ENCODE results near the gene USF2. TPM values are rescaled to one million over a fixed set of nuclear protein-coding genes. Genes with fewer than 3 reads are reported as not detected.

Gene USF2
- polyA plus RNA-seq, 4 donors = 152 to 195 (median 169) TPM

DNA sequence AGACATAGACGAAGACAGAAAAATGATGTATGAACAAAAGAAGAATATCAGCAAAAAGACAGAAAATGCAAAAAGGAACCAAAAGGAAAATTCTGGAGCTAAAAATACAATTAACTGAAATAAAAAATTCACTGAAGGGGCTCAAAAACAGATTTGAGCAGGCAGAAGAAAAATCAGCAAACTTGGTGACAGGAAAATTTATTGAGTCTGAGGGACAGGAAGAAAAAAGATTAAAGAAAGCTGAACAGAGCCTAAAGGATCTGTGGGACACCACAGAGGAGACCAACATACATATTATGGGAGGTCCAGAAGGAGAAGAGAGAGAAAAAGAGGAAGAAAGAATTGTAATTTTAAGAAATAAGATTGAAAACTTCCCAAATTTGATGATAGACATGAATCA, 27.3 kb upstream of the USF2 start:
- DNase-seq (ENCODE audit: low read depth in 4 of 4, low spot score in 3 of 4) = no peak

DNA sequence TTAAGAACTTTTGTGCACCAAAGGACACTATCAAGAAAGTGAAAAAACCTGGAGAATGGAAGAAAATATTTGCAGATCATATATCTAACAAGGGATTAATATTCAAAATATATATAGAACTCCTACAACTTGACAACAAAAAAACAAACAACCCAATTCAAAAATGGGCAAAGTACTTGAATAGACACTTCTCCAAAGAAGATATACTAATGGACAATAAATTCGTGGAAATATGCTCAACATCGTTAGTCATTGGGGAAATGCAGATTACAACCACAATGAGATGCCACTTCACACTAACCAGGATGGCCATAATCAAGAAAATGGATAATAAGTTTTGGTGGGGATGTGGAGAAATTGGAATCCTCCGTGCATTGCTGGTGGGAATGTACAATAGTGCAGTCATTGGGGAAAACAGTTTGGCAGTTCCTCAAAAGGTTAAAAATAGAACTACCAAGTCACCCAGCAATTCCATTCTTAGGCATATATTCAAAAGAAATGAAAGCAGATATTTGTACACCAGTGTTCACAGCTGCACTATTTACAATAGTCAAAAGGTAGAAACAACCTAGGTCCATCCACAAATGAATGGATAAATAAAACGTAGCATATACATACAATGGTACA, 22.2 kb upstream of the USF2 start:
- DNase-seq (ENCODE audit: low read depth in 4 of 4, low spot score in 3 of 4) = no peak

- peak; percentile 71 to 86 (median 79) for DNase-seq (ENCODE audit: low read depth in 4 of 4, low spot score in 3 of 4)
Observed at GRCh38 chr19:35247526-35248309, 21.0 kb upstream of the USF2 start.

DNA sequence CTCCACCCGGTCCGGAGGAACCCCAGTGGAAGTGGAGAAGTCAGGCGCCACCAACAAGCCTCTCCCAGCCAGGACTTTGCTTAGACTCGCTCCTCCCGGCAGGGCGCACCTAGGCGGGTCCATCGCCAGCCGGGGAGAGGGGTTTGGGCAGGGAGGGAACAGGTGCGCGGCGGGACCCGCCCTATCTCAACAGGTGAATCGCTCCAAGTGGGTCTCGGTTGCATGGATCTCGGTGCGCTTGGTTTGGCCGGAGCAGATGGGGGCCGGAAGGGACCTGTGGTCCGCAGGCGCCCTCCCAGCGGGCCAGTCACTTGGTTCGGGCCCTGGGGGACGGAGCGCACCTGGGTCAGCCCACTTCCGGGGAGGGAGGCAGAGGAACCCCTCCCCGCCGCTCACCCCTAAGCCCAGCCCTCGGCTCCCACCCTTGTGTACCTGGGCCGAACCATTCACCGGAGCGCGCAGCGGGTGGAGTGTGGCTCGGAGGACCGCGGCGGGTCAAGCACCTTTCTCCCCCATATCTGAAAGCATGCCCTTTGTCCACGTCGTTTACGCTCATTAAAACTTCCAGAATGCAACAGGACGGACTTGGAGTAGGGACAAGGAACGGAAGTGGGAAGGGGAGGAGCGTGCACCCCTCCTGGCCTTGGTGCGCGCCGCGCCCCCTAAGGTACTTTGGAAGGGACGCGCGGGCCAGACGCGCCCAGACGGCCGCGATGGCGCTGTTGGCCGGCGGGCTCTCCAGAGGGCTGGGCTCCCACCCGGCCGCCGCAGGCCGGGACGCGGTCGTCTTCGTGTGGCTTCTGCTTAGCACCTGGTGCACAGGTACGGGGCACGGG, 20.2 kb upstream of the USF2 start, which contains the start of gene LSR:
Gene LSR (plus strand): TSS at position 693 of the 836 bp plus-strand sequence. CDS start 21 bp downstream, at position 714.
- peak; percentile 79 to 86 (median 82) for DNase-seq (ENCODE audit: low read depth in 4 of 4, low spot score in 3 of 4)

- no peak for DNase-seq (ENCODE audit: low read depth in 4 of 4, low spot score in 3 of 4)
Observed at GRCh38 chr19:35249146-35249847, 19.5 kb upstream of the USF2 start.

GRCh38 chr19:35249848-35250711, 18.7 kb upstream of the USF2 start:
- DNase-seq (ENCODE audit: low read depth in 4 of 4, low spot score in 3 of 4) = no peak

- DNase-seq (ENCODE audit: low read depth in 4 of 4, low spot score in 3 of 4) = no peak
Observed at GRCh38 chr19:35251456-35251855, 17.3 kb upstream of the USF2 start.

- no peak for DNase-seq (ENCODE audit: low read depth in 4 of 4, low spot score in 3 of 4)
Observed at GRCh38 chr19:35253316-35254286, 15.2 kb upstream of the USF2 start.

- DNase-seq (ENCODE audit: low read depth in 4 of 4, low spot score in 3 of 4) = no peak
Observed at GRCh38 chr19:35254341-35255297, 14.1 kb upstream of the USF2 start.

- no peak for DNase-seq (ENCODE audit: low read depth in 4 of 4, low spot score in 3 of 4)
Observed at GRCh38 chr19:35256566-35256965, 12.2 kb upstream of the USF2 start.

- DNase-seq (ENCODE audit: low read depth in 4 of 4, low spot score in 3 of 4) = no peak
Observed at GRCh38 chr19:35257113-35257461, 11.7 kb upstream of the USF2 start.

DNA sequence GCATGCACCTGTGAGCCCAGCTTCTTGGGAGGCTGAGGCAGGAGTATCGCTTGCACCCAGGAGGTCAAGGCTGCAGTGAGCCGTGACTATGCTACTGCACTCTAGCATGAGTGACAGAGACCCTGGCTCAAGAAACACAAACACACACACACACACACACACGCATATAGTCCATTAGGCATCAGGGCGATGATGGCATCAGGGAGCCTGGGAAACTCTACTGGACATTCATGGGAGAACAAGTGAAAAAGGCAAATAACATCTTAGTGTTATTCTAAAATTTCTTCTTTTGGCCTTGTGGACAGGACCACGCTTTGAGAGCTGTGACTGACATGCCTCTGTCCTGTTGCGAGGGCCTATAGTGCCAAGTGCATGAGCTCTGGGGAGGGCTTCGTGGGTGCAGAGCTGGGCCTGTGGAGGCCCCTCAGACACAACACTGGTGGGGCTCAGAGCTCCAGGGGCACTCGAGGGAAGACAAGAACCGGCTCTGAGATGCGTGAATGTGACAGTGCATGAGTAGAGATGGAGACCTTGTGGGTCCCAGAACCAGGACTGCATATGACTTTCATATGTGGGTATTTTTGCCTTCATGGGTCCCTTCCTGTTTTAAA, 8.0 kb upstream of the USF2 start:
- DNase-seq (ENCODE audit: low read depth in 4 of 4, low spot score in 3 of 4) = no peak

- no peak for DNase-seq (ENCODE audit: low read depth in 4 of 4, low spot score in 3 of 4)
Observed at GRCh38 chr19:35261356-35262100, 7.2 kb upstream of the USF2 start.

DNA sequence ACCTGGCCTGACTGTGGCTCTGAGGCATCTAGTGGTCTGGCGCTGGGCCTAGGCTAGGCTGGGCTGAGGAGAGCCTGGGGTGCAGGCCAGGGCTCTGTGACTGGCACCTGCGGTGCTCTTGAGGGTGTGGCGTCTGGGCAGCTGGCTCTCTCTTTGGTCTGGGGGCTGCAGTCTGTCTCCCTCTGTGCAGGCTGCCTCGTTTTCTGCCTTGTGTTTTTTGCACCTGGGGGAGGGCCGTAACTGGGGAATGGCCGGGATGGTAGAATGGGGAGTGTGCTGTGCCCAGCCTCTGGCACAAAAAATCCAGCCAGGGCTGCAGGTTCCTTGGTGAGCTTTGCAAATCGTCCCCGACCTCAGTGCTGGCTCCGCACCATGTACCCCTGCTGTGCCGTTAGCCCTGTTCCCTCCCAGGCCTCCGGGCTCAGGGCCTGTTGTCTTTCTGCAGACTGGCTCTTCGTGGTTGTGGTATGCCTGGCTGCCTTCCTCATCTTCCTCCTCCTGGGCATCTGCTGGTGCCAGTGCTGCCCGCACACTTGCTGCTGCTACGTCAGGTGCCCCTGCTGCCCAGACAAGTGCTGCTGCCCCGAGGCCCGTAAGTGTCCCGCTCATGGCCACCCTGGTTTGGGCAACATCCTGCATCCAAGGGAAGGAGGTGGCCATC, 6.5 kb upstream of the USF2 start:
- no peak for DNase-seq (ENCODE audit: low read depth in 4 of 4, low spot score in 3 of 4)

GRCh38 chr19:35264268-35265125, 4.3 kb upstream of the USF2 start:
- no peak for DNase-seq (ENCODE audit: low read depth in 4 of 4, low spot score in 3 of 4)

Measured in left renal pelvis (tissue), 4 donors.